Stimulated activated CD4-positive, alpha-beta T cell treated with anti-CD3 and anti-CD28 coated beads, Interleukin-12 subunit alpha, Interleukin-12 subunit beta, amount 100 ng/mL, for 24 hours (primary cell): ENCODE measurements around the gene ZNF511.
A peak's percentile ranks its signal among the peaks of the same experiment; 100 is the strongest.

ENCODE experiments used
- DNase-seq, 2 experiments: peaks; one replicate each; pipeline ENCODE4 v3.0.0-alpha.2; 2020; ENCODE audit warnings: low read depth in 2 of 2

Gene ZNF511

GRCh38 chr10:133274751-133275683 lies 33.7 kb upstream of the ZNF511 start:
- DNase-seq: peak; percentile 77 to 80

GRCh38 chr10:133275684-133276092 lies 33.0 kb upstream of the ZNF511 start:
- DNase-seq: peak in 1 of 2 experiments; percentile 43

GRCh38 chr10:133276100-133276434 lies 32.6 kb upstream of the ZNF511 start:
- DNase-seq: no peak

- peak in 1 of 2 experiments; percentile 78 for DNase-seq
Observed at GRCh38 chr10:133276435-133277201, 32.1 kb upstream of the ZNF511 start, which contains the start of gene ADAM8. Gene ADAM8, minus strand, starts transcription at chr10:133276868. Its CDS starts 51 bp downstream, at chr10:133276817.

- no peak for DNase-seq
Observed at GRCh38 chr10:133277277-133277992, 31.3 kb upstream of the ZNF511 start.

- no peak for DNase-seq
Observed at GRCh38 chr10:133277993-133278576, 30.6 kb upstream of the ZNF511 start.

- no peak for DNase-seq
Observed at GRCh38 chr10:133278577-133279265, 30.0 kb upstream of the ZNF511 start.

- no peak for DNase-seq
Observed at GRCh38 chr10:133279326-133280226, 29.1 kb upstream of the ZNF511 start.

- no peak for DNase-seq
Observed at GRCh38 chr10:133280391-133281059, 28.2 kb upstream of the ZNF511 start.

- DNase-seq: no peak
Observed at GRCh38 chr10:133281084-133281483, 27.6 kb upstream of the ZNF511 start.

GRCh38 chr10:133281628-133282372 lies 26.9 kb upstream of the ZNF511 start:
- DNase-seq: no peak

- no peak for DNase-seq
Observed at GRCh38 chr10:133282846-133283390, 25.8 kb upstream of the ZNF511 start.

GRCh38 chr10:133283931-133284330 lies 24.8 kb upstream of the ZNF511 start:
- DNase-seq: no peak

GRCh38 chr10:133285217-133285616 lies 23.5 kb upstream of the ZNF511 start:
- DNase-seq: no peak

GRCh38 chr10:133286366-133286765 lies 22.3 kb upstream of the ZNF511 start:
- DNase-seq: no peak

GRCh38 chr10:133287832-133288500 lies 20.7 kb upstream of the ZNF511 start:
- no peak for DNase-seq

- DNase-seq: no peak
Observed at GRCh38 chr10:133289761-133290160, 19.0 kb upstream of the ZNF511 start.
